K562 (cell line): ENCODE measurements around the gene HCRT. TPM values are rescaled to one million over a fixed set of nuclear protein-coding genes. Genes with fewer than 3 reads are reported as not detected.

Source experiments
- NR3C1 ChIP-seq: sonication (generic); formaldehyde crosslinking; IDR thresholded peaks from 2 replicates; pipeline ENCODE4 v1.8.1; 2022; ENCODE audit warnings: missing genetic modification reagents
- NR4A1 ChIP-seq, 2 experiments: fragments of 250-450 bp in 1 of 2; fragments of 450-650 bp in 1 of 2; sonication (Bioruptor Pico) in 1 of 2; IDR thresholded peaks; 2 replicates each; pipeline versions ENCODE4 v1.4.0 to v1.6.1; 2016 to 2020; ENCODE audit warnings: mild to moderate bottlenecking in 2 of 2, missing compliant biosample characterization in 1 of 2, missing genetic modification characterization in 1 of 2, moderate library complexity in 1 of 2
- RAD21 ChIP-seq, 2 experiments: fragments of 250-450 bp in 1 of 2; fragments of 450-650 bp in 1 of 2; sonication (Bioruptor Pico) in 1 of 2; formaldehyde crosslinking in 1 of 2; IDR thresholded peaks in 1 of 2; conservative IDR thresholded peaks in 1 of 2; 2 replicates each; pipeline versions ENCODE4 v1.4.0 to v1.8.0; 2020 to 2022; ENCODE audit warnings: mild to moderate bottlenecking in 2 of 2, moderate library complexity in 1 of 2
- polyA plus RNA-seq, 8 experiments: library from polyadenylated mRNA; depleted of rRNA in 4 of 8; stranded (reverse) in 5 of 8; unstranded in 3 of 8; fragments of >200 nt; fragmentation: Nextera tagmentation in 2 of 8; fragmentation: Illumina TruSeq in 1 of 8; extraction: Ambion mirVana in 2 of 8; extraction: Trizol in 1 of 8; gene quantifications; 2 replicates each; pipeline versions ENCODE4 v1.2.1 to v1.2.3, GENCODE V29; 2011 to 2014; ENCODE audit warnings: inconsistent platforms in 1 of 8, missing spikeins in 1 of 8
- total RNA-seq, 7 experiments: library from RNA; depleted of rRNA in 6 of 7; stranded (reverse); fragments of >200 nt in 6 of 7; fragmentation: Illumina TruSeq in 2 of 7; extraction: Trizol in 2 of 7; gene quantifications; 2 replicates each; pipeline versions ENCODE4 v1.2.1 to v1.2.3, GENCODE V29; 2011 to 2021; ENCODE audit warnings: low replicate concordance in 1 of 7
- TF ChIP-seq, protein P1 (sequence below): fragments of 450-650 bp; IDR thresholded peaks from 2 replicates; pipeline ENCODE4 v1.6.1; 2016; ENCODE audit warnings: low read depth
- TF ChIP-seq, protein P2 (sequence below), 2 experiments: fragments of 200-800 bp in 1 of 2; sonication (Bioruptor generic) in 1 of 2; sonication (generic) in 1 of 2; formaldehyde crosslinking in 1 of 2; IDR thresholded peaks in 1 of 2; conservative IDR thresholded peaks in 1 of 2; 2 replicates each; pipeline versions ENCODE4 v1.5.0 to v1.6.1; 2016 to 2020; ENCODE audit warnings: missing compliant biosample characterization in 1 of 2, missing genetic modification characterization in 1 of 2, missing genetic modification reagents in 1 of 2
- TF ChIP-seq, protein P3 (sequence below): fragments of 450-650 bp; IDR thresholded peaks from 2 replicates; pipeline ENCODE4 v1.6.1; 2016; ENCODE audit warnings: missing biosample characterization, missing genetic modification characterization
- TF ChIP-seq, protein P4 (sequence below), 2 experiments: fragments of 450-650 bp; conservative IDR thresholded peaks; 2 replicates each; pipeline ENCODE4 v1.6.1; 2017; ENCODE audit warnings: mild to moderate bottlenecking in 2 of 2, moderate library complexity in 2 of 2
- TF ChIP-seq, protein P5 (sequence below): sonication (generic); formaldehyde crosslinking; IDR thresholded peaks from 2 replicates; pipeline ENCODE4 v1.8.1; 2023; ENCODE audit warnings: mild to moderate bottlenecking, missing genetic modification reagents

HCRT gene
- total and polyA plus RNA-seq, 9 of the 15 experiments (the other 6 are each of a cell fraction or from before 2014, with no cell fraction given), result not detected

DNA sequence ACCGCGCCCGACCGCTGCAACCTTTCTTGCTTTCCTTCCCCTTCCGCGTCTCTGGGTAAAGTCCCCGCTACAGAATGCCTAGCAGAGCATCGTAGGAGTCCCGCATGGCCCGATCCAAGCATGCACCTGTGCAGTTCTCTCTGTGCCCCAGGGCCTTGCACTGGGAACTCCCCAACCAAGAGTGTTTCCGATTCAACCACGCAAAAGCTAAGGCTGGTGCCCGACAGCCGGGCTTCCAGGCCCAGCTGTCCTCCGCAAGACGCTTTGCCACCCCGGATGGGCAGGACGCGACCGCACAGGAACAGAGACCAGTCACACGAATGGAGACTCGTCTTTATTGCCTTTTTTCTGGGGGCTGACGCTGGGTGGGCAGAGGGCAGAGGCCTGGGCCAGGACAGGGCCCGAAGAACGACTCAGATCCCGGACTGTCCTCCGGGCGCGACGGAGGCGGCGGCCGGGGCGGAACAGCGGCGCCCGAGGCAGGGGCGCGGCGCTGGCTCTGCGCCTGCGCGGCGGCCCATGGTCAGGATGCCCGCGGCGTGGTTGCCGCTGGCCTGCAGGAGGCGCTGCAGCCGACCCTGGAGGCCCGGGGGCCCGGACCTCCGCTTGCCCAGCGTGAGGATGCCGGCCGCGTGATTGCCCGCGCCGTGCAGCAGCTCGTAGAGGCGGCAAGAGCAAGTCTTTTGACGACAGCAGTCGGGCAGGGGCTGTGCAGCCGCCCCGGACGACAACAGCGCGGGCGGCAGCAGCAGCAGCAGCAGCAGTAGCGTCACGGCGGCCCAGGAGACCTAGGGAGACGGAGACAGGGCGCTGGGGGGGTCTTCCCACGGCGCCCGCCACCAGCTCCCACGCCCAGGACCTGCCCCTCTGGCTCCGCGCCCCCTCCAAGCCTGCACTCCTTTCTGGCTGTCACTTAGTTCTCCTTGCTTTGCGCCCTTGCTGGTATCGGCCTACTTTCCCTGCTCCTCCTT is 1.2 kb downstream of the HCRT start (continued):
- TF ChIP-seq, protein P1, sequence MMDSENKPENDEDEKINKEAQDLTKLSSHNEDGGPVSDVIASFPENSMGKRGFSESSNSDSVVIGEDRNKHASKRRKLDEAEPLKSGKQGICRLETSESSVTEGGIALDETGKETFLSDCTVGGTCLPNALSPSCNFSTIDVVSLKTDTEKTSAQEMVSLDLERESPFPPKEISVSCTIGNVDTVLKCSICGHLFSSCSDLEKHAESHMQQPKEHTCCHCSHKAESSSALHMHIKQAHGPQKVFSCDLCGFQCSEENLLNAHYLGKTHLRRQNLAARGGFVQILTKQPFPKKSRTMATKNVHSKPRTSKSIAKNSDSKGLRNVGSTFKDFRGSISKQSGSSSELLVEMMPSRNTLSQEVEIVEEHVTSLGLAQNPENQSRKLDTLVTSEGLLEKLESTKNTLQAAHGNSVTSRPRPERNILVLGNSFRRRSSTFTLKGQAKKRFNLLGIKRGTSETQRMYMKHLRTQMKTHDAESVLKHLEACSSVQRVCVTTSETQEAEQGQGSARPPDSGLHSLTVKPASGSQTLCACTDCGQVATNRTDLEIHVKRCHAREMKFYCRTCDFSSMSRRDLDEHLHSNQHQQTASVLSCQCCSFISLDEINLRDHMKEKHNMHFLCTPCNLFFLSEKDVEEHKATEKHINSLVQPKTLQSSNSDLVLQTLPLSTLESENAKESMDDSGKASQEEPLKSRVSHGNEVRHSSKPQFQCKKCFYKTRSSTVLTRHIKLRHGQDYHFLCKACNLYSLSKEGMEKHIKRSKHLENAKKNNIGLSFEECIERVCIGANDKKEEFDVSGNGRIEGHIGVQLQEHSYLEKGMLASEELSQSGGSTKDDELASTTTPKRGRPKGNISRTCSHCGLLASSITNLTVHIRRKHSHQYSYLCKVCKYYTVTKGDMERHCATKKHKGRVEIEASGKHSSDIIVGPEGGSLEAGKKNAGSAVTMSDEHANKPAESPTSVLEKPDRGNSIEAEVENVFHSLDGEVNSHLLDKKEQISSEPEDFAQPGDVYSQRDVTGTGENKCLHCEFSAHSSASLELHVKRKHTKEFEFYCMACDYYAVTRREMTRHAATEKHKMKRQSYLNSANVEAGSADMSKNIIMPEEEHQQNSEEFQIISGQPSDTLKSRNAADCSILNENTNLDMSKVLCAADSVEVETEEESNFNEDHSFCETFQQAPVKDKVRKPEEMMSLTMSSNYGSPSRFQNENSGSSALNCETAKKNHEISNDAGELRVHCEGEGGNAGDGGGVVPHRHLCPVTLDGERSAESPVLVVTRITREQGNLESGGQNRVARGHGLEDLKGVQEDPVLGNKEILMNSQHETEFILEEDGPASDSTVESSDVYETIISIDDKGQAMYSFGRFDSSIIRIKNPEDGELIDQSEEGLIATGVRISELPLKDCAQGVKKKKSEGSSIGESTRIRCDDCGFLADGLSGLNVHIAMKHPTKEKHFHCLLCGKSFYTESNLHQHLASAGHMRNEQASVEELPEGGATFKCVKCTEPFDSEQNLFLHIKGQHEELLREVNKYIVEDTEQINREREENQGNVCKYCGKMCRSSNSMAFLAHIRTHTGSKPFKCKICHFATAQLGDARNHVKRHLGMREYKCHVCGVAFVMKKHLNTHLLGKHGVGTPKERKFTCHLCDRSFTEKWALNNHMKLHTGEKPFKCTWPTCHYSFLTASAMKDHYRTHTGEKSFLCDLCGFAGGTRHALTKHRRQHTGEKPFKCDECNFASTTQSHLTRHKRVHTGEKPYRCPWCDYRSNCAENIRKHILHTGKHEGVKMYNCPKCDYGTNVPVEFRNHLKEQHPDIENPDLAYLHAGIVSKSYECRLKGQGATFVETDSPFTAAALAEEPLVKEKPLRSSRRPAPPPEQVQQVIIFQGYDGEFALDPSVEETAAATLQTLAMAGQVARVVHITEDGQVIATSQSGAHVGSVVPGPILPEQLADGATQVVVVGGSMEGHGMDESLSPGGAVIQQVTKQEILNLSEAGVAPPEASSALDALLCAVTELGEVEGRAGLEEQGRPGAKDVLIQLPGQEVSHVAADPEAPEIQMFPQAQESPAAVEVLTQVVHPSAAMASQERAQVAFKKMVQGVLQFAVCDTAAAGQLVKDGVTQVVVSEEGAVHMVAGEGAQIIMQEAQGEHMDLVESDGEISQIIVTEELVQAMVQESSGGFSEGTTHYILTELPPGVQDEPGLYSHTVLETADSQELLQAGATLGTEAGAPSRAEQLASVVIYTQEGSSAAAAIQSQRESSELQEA, result no peak
- TF ChIP-seq, protein P2, sequence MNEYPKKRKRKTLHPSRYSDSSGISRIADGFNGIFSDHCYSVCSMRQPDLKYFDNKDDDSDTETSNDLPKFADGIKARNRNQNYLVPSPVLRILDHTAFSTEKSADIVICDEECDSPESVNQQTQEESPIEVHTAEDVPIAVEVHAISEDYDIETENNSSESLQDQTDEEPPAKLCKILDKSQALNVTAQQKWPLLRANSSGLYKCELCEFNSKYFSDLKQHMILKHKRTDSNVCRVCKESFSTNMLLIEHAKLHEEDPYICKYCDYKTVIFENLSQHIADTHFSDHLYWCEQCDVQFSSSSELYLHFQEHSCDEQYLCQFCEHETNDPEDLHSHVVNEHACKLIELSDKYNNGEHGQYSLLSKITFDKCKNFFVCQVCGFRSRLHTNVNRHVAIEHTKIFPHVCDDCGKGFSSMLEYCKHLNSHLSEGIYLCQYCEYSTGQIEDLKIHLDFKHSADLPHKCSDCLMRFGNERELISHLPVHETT (CRISPR knock-in tag; conservative IDR thresholded peaks at IDR 0.05 in 1 of 2, IDR thresholded peaks at IDR 0.05 in 1 of 2), result peak in 1 of 2 experiments; percentile 51; a peak in 1 of 4 replicates
- TF ChIP-seq, protein P3, sequence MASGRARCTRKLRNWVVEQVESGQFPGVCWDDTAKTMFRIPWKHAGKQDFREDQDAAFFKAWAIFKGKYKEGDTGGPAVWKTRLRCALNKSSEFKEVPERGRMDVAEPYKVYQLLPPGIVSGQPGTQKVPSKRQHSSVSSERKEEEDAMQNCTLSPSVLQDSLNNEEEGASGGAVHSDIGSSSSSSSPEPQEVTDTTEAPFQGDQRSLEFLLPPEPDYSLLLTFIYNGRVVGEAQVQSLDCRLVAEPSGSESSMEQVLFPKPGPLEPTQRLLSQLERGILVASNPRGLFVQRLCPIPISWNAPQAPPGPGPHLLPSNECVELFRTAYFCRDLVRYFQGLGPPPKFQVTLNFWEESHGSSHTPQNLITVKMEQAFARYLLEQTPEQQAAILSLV (tag), result no peak
- TF ChIP-seq NR3C1 (CRISPR knock-in tag) (peak; percentile 89; the same call in 1 of the 2 replicates), RAD21 (CRISPR knock-in tag; conservative IDR thresholded peaks at IDR 0.05 in 1 of 2, IDR thresholded peaks at IDR 0.05 in 1 of 2) (peak; percentile 49 to 61; a peak in 3 of 4 replicates), NR4A1 (CRISPR knock-in tag; IDR thresholded peaks at IDR 0.05) (peak; percentile 67; the same call in 1 of the 2 replicates), NR4A1 (tag; IDR thresholded peaks at IDR 0.05) (peak; percentile 85)
- TF ChIP-seq, protein P4, sequence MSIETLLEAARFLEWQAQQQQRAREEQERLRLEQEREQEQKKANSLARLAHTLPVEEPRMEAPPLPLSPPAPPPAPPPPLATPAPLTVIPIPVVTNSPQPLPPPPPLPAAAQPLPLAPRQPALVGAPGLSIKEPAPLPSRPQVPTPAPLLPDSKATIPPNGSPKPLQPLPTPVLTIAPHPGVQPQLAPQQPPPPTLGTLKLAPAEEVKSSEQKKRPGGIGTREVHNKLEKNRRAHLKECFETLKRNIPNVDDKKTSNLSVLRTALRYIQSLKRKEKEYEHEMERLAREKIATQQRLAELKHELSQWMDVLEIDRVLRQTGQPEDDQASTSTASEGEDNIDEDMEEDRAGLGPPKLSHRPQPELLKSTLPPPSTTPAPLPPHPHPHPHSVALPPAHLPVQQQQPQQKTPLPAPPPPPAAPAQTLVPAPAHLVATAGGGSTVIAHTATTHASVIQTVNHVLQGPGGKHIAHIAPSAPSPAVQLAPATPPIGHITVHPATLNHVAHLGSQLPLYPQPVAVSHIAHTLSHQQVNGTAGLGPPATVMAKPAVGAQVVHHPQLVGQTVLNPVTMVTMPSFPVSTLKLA (conservative IDR thresholded peaks at IDR 0.05), result peak in 1 of 2 experiments; percentile 28; a peak in 2 of 4 replicates
- TF ChIP-seq, protein P5, sequence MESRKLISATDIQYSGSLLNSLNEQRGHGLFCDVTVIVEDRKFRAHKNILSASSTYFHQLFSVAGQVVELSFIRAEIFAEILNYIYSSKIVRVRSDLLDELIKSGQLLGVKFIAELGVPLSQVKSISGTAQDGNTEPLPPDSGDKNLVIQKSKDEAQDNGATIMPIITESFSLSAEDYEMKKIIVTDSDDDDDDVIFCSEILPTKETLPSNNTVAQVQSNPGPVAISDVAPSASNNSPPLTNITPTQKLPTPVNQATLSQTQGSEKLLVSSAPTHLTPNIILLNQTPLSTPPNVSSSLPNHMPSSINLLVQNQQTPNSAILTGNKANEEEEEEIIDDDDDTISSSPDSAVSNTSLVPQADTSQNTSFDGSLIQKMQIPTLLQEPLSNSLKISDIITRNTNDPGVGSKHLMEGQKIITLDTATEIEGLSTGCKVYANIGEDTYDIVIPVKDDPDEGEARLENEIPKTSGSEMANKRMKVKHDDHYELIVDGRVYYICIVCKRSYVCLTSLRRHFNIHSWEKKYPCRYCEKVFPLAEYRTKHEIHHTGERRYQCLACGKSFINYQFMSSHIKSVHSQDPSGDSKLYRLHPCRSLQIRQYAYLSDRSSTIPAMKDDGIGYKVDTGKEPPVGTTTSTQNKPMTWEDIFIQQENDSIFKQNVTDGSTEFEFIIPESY, result peak; percentile 57
